ENCODE results near the gene RAB25.
"Not testable (repeated sequence)": the region's sequence is repeated elsewhere in the genome, so short reads cannot be mapped to it uniquely, and the experiment has no call there.

Gene RAB25

DNA sequence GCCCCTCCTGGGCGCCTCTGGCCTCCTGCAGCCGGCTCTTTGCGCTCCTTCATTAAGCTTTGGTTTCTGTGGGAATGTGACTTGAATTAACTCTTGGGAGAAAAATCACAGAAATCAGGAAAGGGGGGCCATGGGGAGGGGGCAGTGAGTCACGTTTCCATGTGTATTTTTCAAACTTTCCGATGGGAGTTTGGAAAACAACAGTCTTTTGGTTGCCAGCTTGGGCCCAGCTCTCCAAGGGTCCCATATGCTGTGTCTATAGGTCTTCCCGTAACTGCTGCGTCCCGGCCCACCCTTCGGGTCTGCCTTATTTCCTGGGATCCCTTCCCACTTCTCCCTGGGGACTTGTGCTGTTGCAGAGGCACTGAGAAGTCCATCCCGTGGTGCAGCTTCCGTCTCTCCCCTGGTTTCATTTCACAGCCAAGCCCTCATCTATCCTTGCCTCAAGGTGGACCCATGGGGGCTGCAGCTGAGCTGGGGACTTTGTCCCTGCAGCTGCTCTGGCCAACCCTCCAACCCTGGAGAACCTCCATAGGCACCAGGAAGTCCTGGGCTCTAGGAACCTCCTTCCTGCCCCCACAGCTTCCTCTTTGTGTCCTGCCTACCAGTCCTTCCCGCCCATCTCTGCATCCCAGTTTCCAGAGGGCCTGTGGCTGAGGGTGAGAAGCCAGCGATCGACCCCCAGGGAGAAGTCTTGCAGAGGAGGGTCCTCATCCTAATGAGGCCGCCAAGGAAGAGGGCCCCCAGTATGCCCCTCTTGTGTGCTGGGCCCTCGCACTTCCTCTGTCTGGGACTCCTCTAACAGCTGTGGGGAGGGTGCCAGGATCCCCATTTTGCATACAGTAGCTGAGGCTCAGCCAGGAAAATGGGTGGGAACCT lies 41.9 kb downstream of the RAB25 start:
- DNase-seq (ENCODE audit: low spot score), result no peak

GRCh38 chr1:156103521-156103947 lies 42.6 kb downstream of the RAB25 start:
- peak; percentile 75 for DNase-seq (ENCODE audit: low spot score)

DNA sequence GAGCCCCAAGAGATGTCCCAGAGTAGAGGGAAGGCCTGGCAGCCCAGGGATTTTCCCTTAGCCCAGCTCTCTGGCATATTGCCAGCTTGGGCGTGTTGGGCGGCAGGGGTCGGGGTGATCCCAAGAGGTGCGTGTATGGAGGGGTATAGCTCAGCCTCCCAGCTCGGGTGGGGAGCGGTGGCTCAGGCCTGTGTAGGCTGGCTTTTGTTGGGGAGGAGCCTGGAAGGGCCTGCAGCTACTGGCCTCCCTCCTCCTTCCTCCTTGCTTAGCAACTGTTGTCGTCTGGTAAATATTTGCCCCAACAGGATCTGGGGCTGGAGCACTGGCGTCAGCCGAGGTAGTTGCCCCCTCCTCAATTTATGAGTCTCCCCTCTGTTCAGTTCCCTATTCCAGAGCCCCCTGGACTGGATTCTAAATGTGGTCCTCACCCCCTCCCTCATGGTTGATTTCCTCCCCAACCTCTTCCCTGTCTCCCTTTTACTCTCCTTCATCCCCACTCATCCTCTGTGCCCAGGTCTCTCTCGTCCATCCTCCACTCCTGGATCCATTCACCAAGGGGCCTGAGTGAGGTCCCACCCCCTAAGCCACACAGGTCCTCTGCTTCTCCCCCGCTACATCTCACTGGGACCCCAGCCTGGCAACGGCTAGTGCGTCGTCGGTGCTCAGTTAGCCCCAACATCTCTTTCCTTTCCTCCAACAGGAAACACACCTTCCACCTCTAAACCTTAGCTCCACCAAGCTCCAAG lies 43.3 kb downstream of the RAB25 start:
- DNase-seq (ENCODE audit: low spot score), result peak; percentile 62

DNA sequence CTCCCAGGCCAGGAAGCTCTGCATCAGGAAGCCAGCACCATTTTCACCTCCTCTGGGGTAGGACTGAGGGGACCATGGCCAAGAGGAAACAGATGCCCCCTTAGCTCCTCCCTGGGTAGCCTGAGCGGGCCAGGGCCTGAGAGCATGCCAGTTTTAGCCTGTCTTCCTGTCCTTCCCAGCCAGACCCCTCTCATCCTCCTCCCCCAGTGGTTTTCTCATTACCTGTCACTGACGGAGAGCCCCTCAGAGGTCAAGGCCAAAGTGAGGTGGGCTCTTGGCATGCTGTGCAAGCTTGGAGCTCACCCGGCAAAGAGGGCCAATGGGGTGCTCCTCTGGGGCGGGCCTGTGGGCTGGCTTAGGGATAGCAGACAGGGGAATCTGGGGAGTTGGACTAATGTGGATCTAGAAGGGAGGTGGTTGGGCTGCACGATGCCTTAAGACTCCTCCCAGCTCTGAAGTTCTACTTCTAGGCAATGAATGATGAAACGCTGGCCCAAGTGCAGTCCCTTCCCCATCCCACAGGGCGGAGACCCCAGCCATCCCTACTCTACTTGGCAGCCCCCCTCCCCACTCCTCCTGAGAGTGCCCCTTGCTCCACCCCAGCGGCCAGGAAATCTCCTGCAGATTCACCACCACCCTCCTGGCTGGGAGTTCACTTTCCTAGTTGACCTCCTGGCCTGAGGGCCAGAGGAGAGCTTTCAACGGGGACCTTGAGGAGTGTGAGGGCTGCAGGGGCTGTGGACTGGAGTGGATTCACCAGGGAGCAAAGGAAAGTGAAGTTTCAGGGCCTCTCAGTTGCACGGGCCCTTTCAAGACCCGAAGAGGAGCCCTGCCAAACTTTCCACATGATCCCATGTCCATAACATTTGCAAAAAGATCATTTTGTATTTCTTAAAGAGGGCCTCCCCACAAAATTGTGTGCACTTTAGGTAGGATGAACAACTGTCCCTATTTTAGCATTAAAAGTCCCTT lies 44.2 kb downstream of the RAB25 start:
- DNase-seq (ENCODE audit: low spot score), result no peak

GRCh38 chr1:156106624-156107488 lies 45.9 kb downstream of the RAB25 start:
- no peak for DNase-seq (ENCODE audit: low spot score)

DNA sequence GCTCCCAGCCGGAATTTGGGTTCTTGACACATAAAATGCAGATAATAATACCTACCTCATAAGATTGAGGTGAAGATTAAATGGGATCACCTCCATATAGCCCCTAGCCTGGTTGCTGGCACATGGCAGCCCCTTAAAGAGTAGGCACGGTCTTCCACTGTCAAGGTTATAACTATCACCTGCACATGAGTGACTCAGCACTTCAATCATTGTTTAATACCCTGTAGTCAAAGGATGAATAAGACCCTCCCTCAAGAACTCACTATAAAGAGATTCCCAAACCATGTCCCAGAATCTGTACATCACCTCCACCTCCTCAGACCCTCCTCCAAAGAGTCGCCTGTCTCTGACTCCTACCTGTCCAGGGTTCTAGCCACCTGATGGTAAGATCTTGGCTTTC lies 47.1 kb downstream of the RAB25 start:
- no peak for DNase-seq (ENCODE audit: low spot score)

- no peak for DNase-seq (ENCODE audit: low spot score)
These were observed 47.8 kb downstream of the RAB25 start for GRCh38 chr1:156108664-156109241.

DNA sequence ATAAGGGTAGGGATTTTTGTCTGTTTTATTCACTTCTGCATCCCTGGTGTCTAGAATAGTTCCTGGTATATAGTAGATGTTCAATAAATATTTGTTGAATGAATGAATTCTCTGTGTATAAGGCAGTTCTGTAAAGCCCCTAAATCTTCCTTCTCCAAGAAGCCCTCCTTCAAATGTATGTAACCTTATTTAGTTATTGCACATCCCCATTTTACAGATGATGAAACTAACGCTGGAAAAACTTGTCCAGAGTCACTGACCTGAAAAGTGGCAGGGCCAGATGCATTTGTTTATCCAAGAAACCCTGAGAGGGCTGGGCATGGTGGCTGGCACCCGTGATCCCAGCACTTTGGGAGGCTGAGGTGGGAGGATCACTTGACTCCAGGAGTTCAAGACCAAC lies 49.3 kb downstream of the RAB25 start:
- DNase-seq (ENCODE audit: low spot score), result no peak

DNA sequence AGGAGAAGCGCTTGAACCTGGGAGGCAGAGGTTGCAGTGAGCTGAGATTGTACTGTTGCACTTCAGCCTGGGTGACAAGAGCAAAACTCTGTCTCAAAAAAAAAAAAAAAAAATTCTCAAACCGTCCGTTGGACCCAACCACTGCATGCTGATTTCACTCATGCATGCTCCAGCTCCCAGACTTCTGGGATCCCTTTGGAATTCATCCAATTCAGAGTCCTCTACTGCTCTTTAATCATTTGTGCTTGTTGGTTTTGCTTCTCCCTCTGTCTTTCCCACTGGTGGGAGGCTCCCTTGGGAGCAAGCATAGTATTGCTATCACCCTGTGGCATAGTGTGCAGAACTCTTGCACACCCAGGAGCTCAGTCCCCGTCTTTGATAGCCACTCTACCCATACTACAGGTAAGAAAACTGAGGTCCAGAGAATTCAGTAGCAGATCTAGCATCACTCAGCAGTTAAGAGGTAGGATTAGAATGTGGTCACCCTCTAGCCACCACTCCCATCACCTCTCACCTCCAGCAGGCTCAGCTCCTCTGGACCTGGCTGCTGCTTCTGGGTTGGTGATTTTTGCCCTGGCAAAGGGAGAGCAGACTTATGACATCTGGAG lies 50.5 kb downstream of the RAB25 start:
- DNase-seq (ENCODE audit: low spot score), result no peak

DNA sequence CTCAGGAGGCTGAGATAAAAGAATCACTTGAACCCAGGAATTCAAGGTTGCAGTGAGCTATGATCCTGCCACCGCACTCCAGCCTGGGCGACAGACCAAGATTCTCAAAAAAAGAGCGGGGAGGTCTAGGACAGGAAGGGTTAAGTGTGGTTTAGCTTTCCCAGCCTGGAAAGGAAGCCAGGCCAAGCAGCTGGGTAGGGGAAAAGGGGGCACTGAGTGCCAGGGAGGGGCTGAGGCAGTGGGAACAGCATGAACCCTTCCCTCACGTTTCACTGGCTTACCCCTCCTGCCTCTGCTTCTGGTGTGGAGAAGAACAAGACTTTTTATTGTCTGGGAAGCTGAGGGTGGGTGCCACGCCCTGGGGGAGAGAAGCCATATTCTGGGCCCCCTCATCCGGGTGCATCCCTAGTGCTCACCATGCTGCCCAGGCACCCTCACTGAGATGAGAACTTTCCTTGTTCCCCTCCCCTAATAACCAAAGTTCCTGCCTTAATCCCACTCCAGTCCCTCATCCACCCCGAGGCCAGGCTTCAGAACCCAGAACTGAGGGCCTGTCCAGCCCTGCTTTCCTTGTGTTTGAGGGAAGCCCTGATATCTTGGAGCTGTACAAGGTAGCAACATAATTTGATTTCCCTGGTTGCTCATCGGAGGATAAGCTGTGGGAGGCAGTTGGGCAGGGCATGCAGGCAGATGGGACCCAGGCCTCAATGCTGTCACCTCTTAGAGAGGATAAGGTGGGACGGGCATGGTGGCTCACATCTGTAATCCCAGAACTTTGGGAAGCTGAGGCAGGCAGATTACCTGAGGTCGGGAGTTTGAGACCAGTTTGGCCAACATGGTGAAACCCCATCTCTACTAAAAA lies 51.5 kb downstream of the RAB25 start:
- no peak for DNase-seq (ENCODE audit: low spot score)

DNA sequence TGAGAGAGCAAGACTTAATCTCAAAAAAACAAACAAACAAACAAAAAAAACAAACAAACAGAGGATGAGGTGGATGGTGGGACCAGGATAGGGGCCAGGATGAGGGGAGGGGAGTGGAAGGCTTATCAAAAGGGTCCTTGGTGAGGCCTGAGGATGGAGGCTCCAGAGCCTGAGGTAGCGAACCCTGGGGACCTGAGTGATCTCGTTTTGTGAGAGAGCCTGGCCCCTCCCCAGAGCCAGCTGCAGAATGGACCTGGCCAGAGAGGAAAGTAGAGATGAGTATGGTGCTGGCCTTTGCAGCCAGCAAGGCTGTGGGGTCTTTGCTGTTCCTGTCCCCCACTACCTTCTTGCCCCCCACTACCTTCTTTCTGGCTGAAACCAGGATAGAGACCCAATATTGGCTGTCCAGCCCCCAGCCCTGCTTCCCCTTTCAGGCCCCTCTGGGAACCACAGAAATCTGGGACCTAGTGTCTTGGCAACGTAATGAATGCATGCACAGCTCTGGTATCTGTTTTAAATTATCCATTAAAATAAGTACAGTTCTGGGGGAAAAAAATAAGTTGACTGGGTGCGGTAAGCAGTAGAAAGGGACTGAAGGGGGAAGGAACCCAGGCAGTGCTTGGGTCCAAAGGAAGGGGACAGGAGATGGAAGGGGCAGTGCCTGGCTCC lies 52.5 kb downstream of the RAB25 start:
- DNase-seq (ENCODE audit: low spot score), result no peak

DNA sequence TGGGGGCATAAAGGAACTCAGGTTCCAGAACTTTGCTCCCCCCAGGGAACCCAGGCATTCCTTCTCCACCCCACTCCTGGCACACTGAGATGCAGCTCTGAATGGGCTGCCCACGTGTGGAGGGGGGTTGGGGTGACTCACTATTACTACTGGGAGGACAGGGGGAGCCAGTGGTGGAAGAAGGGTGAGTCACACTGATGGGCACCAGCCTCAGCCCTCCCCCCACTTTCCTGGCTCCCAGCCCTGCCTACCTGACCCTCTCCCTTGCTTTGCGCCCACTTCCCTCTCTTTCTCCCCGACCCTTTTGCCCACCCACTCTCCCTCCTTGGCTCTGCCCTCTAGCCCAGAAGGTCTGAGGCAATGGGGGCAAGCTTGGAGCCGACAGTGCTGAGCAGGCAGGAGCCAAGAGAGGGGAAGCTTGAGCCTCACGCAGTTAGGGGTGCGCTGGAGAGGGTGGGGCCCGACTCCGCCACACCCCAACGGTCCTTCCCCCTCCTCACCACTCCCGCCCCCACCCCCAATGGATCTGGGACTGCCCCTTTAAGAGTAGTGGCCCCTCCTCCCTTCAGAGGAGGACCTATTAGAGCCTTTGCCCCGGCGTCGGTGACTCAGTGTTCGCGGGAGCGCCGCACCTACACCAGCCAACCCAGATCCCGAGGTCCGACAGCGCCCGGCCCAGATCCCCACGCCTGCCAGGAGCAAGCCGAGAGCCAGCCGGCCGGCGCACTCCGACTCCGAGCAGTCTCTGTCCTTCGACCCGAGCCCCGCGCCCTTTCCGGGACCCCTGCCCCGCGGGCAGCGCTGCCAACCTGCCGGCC lies 53.4 kb downstream of the RAB25 start, which contains the start of gene LMNA:
Gene LMNA (plus strand): TSS at position 611 of the 818 bp plus-strand sequence. CDS start 208 bp downstream, outside the sequence.
- DNase-seq (ENCODE audit: low spot score), result peak; percentile 87

- peak; percentile 42 for DNase-seq (ENCODE audit: low spot score)
These were observed 54.1 kb downstream of the RAB25 start for GRCh38 chr1:156114919-156115513.

DNA sequence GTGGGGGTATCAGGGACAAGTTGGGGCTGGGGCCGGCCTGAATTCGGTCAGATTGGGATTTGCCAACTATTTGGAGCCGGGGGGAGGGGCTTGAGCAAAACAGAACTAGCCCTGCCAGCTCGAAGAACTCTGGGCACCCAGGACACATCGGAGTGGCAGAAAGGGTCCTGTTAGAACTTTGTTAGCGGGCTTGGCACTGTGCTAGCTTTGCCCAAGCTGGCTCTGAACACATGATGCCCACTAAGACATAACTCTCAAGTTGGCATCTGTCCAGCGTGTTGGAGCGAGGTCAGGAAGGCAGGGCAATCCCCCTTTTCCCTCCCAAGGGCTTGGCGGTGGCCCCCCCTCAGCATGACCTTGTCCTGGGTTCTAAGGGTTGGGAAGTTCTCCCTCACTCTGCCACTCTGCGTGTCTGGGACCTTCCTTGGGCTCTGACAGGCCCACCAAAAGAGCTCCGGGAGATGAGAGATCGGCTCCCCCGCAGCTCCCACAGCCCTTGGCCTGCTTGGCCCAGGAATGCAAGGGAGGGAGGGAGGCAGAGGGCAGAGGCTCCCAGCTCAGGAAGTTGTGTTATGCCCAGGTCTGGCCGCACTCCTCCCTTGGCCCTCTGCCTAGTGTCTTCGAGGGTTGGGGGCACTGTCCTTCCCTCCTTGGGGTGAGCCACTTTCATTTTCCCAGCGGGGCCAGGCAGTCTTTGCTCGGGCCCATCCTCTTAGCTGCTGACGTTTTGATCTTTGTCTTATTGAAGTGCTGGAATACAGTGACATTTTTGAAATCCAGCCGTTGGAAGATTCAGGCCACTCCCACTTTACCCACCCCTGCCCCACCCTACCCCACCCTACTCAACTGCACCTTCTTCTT lies 54.8 kb downstream of the RAB25 start:
- peak; percentile 57 for DNase-seq (ENCODE audit: low spot score)

DNA sequence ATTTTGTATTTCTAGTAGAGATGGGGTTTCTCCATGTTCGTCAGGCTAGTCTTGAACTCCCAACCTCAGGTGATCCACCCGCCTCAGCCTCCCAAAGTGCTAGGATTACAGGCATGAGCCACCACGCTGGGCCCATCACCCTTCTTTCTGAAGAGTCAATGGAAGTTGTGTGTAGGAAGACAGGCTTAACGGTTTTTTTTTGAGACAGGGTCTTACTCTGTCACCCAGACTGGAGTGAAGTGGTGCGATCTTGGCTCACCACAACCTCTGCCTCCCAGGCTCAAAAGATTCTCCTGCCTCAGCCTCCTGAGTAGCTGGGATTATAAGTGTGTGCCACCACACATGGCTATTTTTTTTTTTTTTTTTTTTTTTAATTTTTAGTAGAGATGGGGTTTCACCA lies 55.8 kb downstream of the RAB25 start:
- DNase-seq (ENCODE audit: low spot score), result not testable (repeated sequence)
